NB4 (cell line): ENCODE measurements around the gene CROCC.
"Not testable (repeated sequence)": the region's sequence is repeated elsewhere in the genome, so short reads cannot be mapped to it uniquely, and the experiment has no call there.

Experiments used
- DNase-seq: peaks from one replicate; pipeline ENCODE4 v3.0.0; 2010; ENCODE audit warnings: low read depth
- H3K4me3 ChIP-seq: one replicate; pipeline ENCODE4 v1.5.1; 2011; ENCODE audit warnings: mild to moderate bottlenecking, low read depth, low read length, moderate library complexity
- CTCF ChIP-seq: IDR thresholded peaks from one replicate; pipeline ENCODE4 v1.5.1; 2012; ENCODE audit warnings: low read depth, low read length
- MAX ChIP-seq: IDR thresholded peaks from 2 replicates; pipeline ENCODE4 v1.6.1; 2011; ENCODE audit warnings: low read depth, low read length
- MYC ChIP-seq: IDR thresholded peaks from 2 replicates; pipeline ENCODE4 v1.6.1; 2011; ENCODE audit warnings: low read depth, low read length
- POLR2A ChIP-seq: IDR thresholded peaks from 2 replicates; pipeline ENCODE4 v1.6.1; 2011; ENCODE audit warnings: mild to moderate bottlenecking; ENCODE audit not compliant: insufficient read length; ENCODE audit errors: extremely low read depth

The CROCC gene

GRCh38 chr1:16961297-16962133, 39.8 kb downstream of the CROCC start:
- TF ChIP-seq CTCF (no peak), MAX (no peak), MYC (no peak)
- H3K4me3 ChIP-seq, result no peak overlapping the region

GRCh38 chr1:16964169-16964568, 42.4 kb downstream of the CROCC start:
- not testable (repeated sequence) for DNase-seq, H3K4me3 ChIP-seq

More at GRCh38 chr1:16961297-16962133, 39.8 kb downstream of the CROCC start:
- DNase-seq, result no peak

GRCh38 chr1:16965486-16966067, 43.8 kb downstream of the CROCC start:
- no peak overlapping the region for H3K4me3 ChIP-seq
- no peak for TF ChIP-seq MAX
- TF ChIP-seq POLR2A, result no peak
- TF ChIP-seq MYC, result no peak
- TF ChIP-seq CTCF, result no peak
- no peak for DNase-seq

- no peak overlapping the region for H3K4me3 ChIP-seq
- no peak for DNase-seq
- TF ChIP-seq CTCF, result no peak
- TF ChIP-seq POLR2A, result no peak
- no peak for TF ChIP-seq MAX
- no peak for TF ChIP-seq MYC
Measured at GRCh38 chr1:16966282-16966681, 44.6 kb downstream of the CROCC start.

- TF ChIP-seq POLR2A (no peak), CTCF (no peak), MAX (no peak), MYC (no peak)
- H3K4me3 ChIP-seq, result no peak overlapping the region
- DNase-seq, result no peak
Measured at GRCh38 chr1:16967095-16967575, 45.4 kb downstream of the CROCC start.

- DNase-seq, result no peak
- TF ChIP-seq CTCF, result no peak
- no peak for TF ChIP-seq POLR2A
- no peak for TF ChIP-seq MAX
- no peak for TF ChIP-seq MYC
- H3K4me3 ChIP-seq, result no peak overlapping the region
Measured at GRCh38 chr1:16967962-16968361, 46.2 kb downstream of the CROCC start.
